ENCODE data around the gene GTF3A. TPM values are rescaled to one million over a fixed set of nuclear protein-coding genes. Genes with fewer than 3 reads are reported as not detected.
A peak's percentile ranks its signal among the peaks of the same experiment; 100 is the strongest.

GTF3A gene
- total RNA-seq, 2 experiments from 2014 or later: 129 to 132 TPM

DNA sequence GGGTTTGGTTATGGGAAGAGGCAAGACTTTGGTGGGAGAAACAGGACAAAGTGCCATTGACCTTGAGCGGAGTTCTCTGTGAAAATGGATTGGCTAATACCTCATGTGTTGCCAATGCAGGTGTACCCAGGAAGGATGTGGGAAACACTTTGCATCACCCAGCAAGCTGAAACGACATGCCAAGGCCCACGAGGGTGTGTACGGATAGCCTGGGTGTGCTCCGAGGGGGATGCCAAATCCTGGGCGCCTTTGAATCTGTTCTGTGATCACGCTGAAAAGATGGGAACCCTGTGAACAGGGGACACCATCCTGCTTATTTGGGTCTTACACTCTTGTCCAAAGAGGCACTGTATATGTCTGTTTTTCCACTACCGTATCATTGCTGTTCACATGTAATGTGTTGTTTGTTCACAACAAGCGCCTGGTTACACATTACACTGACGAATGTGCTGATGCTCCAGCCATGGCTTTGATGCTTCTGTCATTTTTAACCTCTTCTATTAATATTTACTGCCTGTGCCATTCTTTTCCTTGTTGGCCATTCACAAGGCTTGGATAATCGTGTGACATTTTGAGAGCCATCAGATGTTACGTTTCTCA, 8.3 kb downstream of the GTF3A start:
- DNase-seq (peak in 5 of 14 experiments; percentile 11 to 75 (median 50)), ATAC-seq (ENCODE audit: poor library complexity) (peak; percentile 79)
- H3K4me1 Mint-ChIP-seq (ENCODE audit: low read depth): peaks cover 47% of the 10 kb centered on the region
- intact Hi-C loops (cut with DNase I, micrococcal nuclease): no loop called here
- H3K4me3 Mint-ChIP-seq: peak overlapping the region; percentile 35
- Histone ChIP-seq H3K4me1 (ENCODE audit: insufficient read depth, low read length) (peaks cover 28% of the 10 kb centered on the region), H3K4me3 (ENCODE audit: low read length) (no peak overlapping the region), H3K27ac (ENCODE audit: low read depth in 1 of 2, low read length in 2 of 2) (peak overlapping the region in 1 of 2 donors; percentile 24), H3K27me3 (ENCODE audit: control insufficient read depth in 1 of 2, insufficient read depth in 2 of 2, low read length in 2 of 2) (no peaks in the 10 kb centered on the region), H3K36me3 (ENCODE audit: insufficient read depth, low read length) (peaks cover 94% of the 10 kb centered on the region), H3K9me3 (ENCODE audit: control insufficient read depth in 1 of 2, insufficient read depth in 1 of 2, low read length in 2 of 2) (no peaks in the 10 kb centered on the region)
- H3K9me3 Mint-ChIP-seq: no peaks in the 10 kb centered on the region
- H3K27ac Mint-ChIP-seq: peak overlapping the region; percentile 88
- TF ChIP-seq, protein P1, sequence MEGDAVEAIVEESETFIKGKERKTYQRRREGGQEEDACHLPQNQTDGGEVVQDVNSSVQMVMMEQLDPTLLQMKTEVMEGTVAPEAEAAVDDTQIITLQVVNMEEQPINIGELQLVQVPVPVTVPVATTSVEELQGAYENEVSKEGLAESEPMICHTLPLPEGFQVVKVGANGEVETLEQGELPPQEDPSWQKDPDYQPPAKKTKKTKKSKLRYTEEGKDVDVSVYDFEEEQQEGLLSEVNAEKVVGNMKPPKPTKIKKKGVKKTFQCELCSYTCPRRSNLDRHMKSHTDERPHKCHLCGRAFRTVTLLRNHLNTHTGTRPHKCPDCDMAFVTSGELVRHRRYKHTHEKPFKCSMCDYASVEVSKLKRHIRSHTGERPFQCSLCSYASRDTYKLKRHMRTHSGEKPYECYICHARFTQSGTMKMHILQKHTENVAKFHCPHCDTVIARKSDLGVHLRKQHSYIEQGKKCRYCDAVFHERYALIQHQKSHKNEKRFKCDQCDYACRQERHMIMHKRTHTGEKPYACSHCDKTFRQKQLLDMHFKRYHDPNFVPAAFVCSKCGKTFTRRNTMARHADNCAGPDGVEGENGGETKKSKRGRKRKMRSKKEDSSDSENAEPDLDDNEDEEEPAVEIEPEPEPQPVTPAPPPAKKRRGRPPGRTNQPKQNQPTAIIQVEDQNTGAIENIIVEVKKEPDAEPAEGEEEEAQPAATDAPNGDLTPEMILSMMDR (IDR thresholded peaks at IDR 0.05): no peak
- ChIA-PET CTCF (interaction anchor here (0.6 to 1.0 kb wide), 2 partner anchors 12 to 1103 kb away, joined by 3 to 4 read pairs; no protein-coding TSS in a partner anchor), POLR2A (interaction anchor here (1.4 to 2.0 kb wide), 2 partner anchors 14 to 17 kb away, joined by 5 to 15 read pairs; partner anchors contain the start of gene MTIF3)
- peaks cover 97% of the 10 kb centered on the region for H3K36me3 Mint-ChIP-seq (ENCODE audit: low read depth)
- H3K27me3 Mint-ChIP-seq: no peaks in the 10 kb centered on the region

DNA sequence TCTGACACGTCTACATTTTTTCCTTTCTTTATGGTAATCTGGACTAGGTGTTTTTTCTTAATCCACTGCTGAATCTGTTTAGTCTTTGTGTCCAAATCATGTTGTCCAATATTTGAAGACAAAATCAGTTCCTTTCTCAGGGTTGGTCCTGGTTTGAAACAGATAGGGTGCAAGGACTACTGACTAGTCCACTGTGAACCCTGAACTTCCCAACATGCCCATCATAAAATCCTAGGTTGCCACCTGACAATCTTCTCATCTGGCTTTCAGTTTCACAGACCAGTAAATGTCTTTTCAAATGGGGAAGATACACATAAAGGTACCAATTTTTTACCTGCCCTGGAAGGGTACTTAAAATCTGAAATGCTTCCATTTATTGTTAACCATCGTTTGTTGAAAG, 12.7 kb downstream of the GTF3A start:
- no peak overlapping the region for H3K4me3 ChIP-seq (ENCODE audit: low read length)
- H3K27me3 Mint-ChIP-seq: no peaks in the 10 kb centered on the region
- no peaks in the 10 kb centered on the region for H3K9me3 ChIP-seq (ENCODE audit: control insufficient read depth in 1 of 2, insufficient read depth in 1 of 2, low read length in 2 of 2)
- H3K27me3 ChIP-seq (ENCODE audit: control insufficient read depth in 1 of 2, insufficient read depth in 2 of 2, low read length in 2 of 2): no peaks in the 10 kb centered on the region
- H3K27ac Mint-ChIP-seq: peak overlapping the region; percentile 62
- no peak overlapping the region for H3K4me3 Mint-ChIP-seq
- TF ChIP-seq, protein P1 (IDR thresholded peaks at IDR 0.05): no peak
- H3K4me1 Mint-ChIP-seq (ENCODE audit: low read depth): peaks cover 52% of the 10 kb centered on the region
- ATAC-seq (ENCODE audit: poor library complexity): no peak
- ChIA-PET CTCF (no interaction called here), POLR2A (interaction anchor here (1.5 to 3.4 kb wide), 2 partner anchors 11 to 13 kb away, joined by 3 to 27 read pairs; partner anchors contain the start of gene MTIF3)
- H3K36me3 Mint-ChIP-seq (ENCODE audit: low read depth): peaks cover 88% of the 10 kb centered on the region
- intact Hi-C loops (cut with DNase I, micrococcal nuclease): no loop called here
- H3K36me3 ChIP-seq (ENCODE audit: insufficient read depth, low read length): peaks cover 68% of the 10 kb centered on the region
- peaks cover 46% of the 10 kb centered on the region for H3K4me1 ChIP-seq (ENCODE audit: insufficient read depth, low read length)
- no peak for DNase-seq
- H3K9me3 Mint-ChIP-seq: no peaks in the 10 kb centered on the region
- H3K27ac ChIP-seq (ENCODE audit: low read depth in 1 of 2, low read length in 2 of 2): no peak overlapping the region

DNA sequence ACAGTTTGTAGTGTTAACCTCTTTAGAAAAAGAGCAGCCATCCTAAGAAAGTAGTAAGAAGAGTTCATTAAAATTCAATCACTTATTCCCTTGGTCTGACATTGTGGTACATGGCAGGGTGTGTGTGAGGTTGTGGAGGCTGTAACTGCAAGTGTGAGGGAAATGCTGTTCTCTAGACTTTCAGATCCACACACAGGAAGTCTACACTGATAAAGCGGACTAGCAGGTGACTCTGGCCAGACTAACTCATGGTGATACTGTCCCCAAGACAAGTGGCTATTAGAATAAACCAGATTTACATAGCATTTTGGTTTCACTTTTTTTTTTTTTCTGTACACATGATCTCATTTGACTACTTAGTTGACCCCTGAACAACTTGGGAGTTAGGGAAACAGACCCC, 16.0 kb downstream of the GTF3A start:
- Histone ChIP-seq H3K27ac (ENCODE audit: low read depth in 1 of 2, low read length in 2 of 2) (no peak overlapping the region), H3K9me3 (ENCODE audit: control insufficient read depth in 1 of 2, insufficient read depth in 1 of 2, low read length in 2 of 2) (no peaks in the 10 kb centered on the region), H3K4me3 (ENCODE audit: low read length) (no peak overlapping the region), H3K27me3 (ENCODE audit: control insufficient read depth in 1 of 2, insufficient read depth in 2 of 2, low read length in 2 of 2) (no peaks in the 10 kb centered on the region), H3K36me3 (ENCODE audit: insufficient read depth, low read length) (peaks cover 48% of the 10 kb centered on the region), H3K4me1 (ENCODE audit: insufficient read depth, low read length) (peaks cover 51% of the 10 kb centered on the region)
- peak overlapping the region; percentile 23 for H3K4me3 Mint-ChIP-seq
- peak in 1 of 14 experiments; percentile 16 for DNase-seq
- H3K4me1 Mint-ChIP-seq (ENCODE audit: low read depth): peaks cover 47% of the 10 kb centered on the region
- H3K9me3 Mint-ChIP-seq: no peaks in the 10 kb centered on the region
- TF ChIP-seq, protein P1 (IDR thresholded peaks at IDR 0.05): no peak
- ChIA-PET POLR2A (interaction anchor here (2.3 kb wide), 1 partner anchor 10 kb away, joined by 6 read pairs; the partner anchor contains the start of gene MTIF3), CTCF (no interaction called here)
- no peak for ATAC-seq (ENCODE audit: poor library complexity)
- H3K27me3 Mint-ChIP-seq: no peaks in the 10 kb centered on the region
- H3K36me3 Mint-ChIP-seq (ENCODE audit: low read depth): peaks cover 62% of the 10 kb centered on the region
- H3K27ac Mint-ChIP-seq: peak overlapping the region; percentile 77
- intact Hi-C loops (cut with DNase I, micrococcal nuclease): no loop called here
